Left renal cortex interstitium (tissue), 4 donors: ENCODE data around the gene FBRSL1. TPM values are rescaled to one million over a fixed set of nuclear protein-coding genes. Genes with fewer than 3 reads are reported as not detected.

Experiments
- DNase-seq, 4 donors: peaks; one replicate each; pipeline ENCODE4 v3.0.0-alpha.2; 2013; ENCODE audit warnings: low read depth in 4 of 4, low spot score in 2 of 4, missing footprints in 1 of 4
- polyA plus RNA-seq, 4 donors: library from polyadenylated mRNA; unstranded; fragments of 120-200 nt; gene quantifications; one replicate each; pipeline ENCODE4 v1.2.1, GENCODE V29; 2013; ENCODE audit not compliant: insufficient read length in 4 of 4

FBRSL1 gene
- polyA plus RNA-seq, 4 donors = 37.5 to 104 (median 79.8) TPM

- DNase-seq = no peak
Measured at GRCh38 chr12:132551641-132552031, 61.7 kb downstream of the FBRSL1 start.

- DNase-seq = no peak
Measured at GRCh38 chr12:132554845-132555630, 65.1 kb downstream of the FBRSL1 start.

- DNase-seq = no peak
Measured at GRCh38 chr12:132555686-132556085, 65.7 kb downstream of the FBRSL1 start.

GRCh38 chr12:132556216-132556615 is 66.3 kb downstream of the FBRSL1 start:
- no peak for DNase-seq

- no peak for DNase-seq
Measured at GRCh38 chr12:132556801-132557200, 66.8 kb downstream of the FBRSL1 start.

- DNase-seq = no peak
Measured at GRCh38 chr12:132557291-132558015, 67.5 kb downstream of the FBRSL1 start.

- no peak for DNase-seq
Measured at GRCh38 chr12:132558042-132558856, 68.3 kb downstream of the FBRSL1 start.

- no peak for DNase-seq
Measured at GRCh38 chr12:132558861-132559623, 69.1 kb downstream of the FBRSL1 start.

GRCh38 chr12:132559652-132560363 is 69.9 kb downstream of the FBRSL1 start:
- DNase-seq = no peak

GRCh38 chr12:132560364-132560613 is 70.3 kb downstream of the FBRSL1 start:
- no peak for DNase-seq

- DNase-seq = no peak
Measured at GRCh38 chr12:132560614-132561426, 70.9 kb downstream of the FBRSL1 start.

Other genes with a start within 250 kb of the FBRSL1 start
- gene GALNT9, start 160.6 kb upstream of the FBRSL1 start, polyA plus RNA-seq = 10 to 100 TPM in 2 of 4 donors, 1 to 10 TPM in 2; 8.7 to 11.7 (median 10.2) TPM
- gene LRCOL1, start 120.4 kb downstream of the FBRSL1 start, polyA plus RNA-seq = 1 to 10 TPM; 1.5 to 5.1 (median 3.0) TPM
- gene P2RX2, start 128.6 kb downstream of the FBRSL1 start, polyA plus RNA-seq = 1 to 10 TPM in 3 of 4 donors, under 1 TPM in 1; 0.97 to 3.0 (median 1.7) TPM
- gene POLE, start 197.2 kb downstream of the FBRSL1 start, polyA plus RNA-seq = 10 to 100 TPM; 36.7 to 68.0 (median 53.0) TPM
- gene PXMP2, start 197.4 kb downstream of the FBRSL1 start, polyA plus RNA-seq = 10 to 100 TPM; 56.6 to 72.3 (median 59.0) TPM
- gene PGAM5, start 220.7 kb downstream of the FBRSL1 start, polyA plus RNA-seq = 10 to 100 TPM; 17.5 to 28.6 (median 25.5) TPM